Measurements from ENCODE around the gene NEK7. TPM values are rescaled to one million over a fixed set of nuclear protein-coding genes. Genes with fewer than 3 reads are reported as not detected.

Gene NEK7
- total and polyA plus RNA-seq, 2 of the 4 experiments (the other 2 are of a cell fraction): 89.0 to 467 TPM

- no peak overlapping the region for H2BK120ac ChIP-seq (ENCODE audit: low read depth, low read length)
- dilution Hi-C loops (cut with HindIII; ENCODE audit: low sequenced_read_pairs, unreplicated experiment): no loop called here
- H3K4me2 ChIP-seq (ENCODE audit: low read depth, low read length): no peak overlapping the region
- H2AK5ac ChIP-seq (ENCODE audit: low read depth, low read length): no peak overlapping the region
- H3K18ac ChIP-seq (ENCODE audit: low read depth, low read length): no peak overlapping the region
- H2AFZ ChIP-seq (replicated peaks; ENCODE audit: low read length, poor library complexity): no peak overlapping the region
- TF ChIP-seq RFX5 (IDR thresholded peaks at IDR 0.05; ENCODE audit: low read depth, low read length): no peak
- no peak for TF ChIP-seq ELK1 (IDR thresholded peaks at IDR 0.05; ENCODE audit: borderline replicate concordance, low read depth, low read length)
- TF ChIP-seq NFE2L2 (IDR thresholded peaks at IDR 0.05; ENCODE audit: low read depth, low read length): no peak
- TF ChIP-seq BHLHE40 (IDR thresholded peaks at IDR 0.05; ENCODE audit: low read depth, low read length): no peak
- no peak for TF ChIP-seq MAZ (IDR thresholded peaks at IDR 0.05; ENCODE audit: borderline replicate concordance, low read depth, low read length)
- no peak for TF ChIP-seq RAD21 (IDR thresholded peaks at IDR 0.05; ENCODE audit: low read length)
- TF ChIP-seq MXI1 (IDR thresholded peaks at IDR 0.05; ENCODE audit: borderline replicate concordance, low read depth, low read length): no peak
- TF ChIP-seq CTCF (conservative IDR thresholded peaks at IDR 0.05; ENCODE audit: low read depth, low read length): no peak
- TF ChIP-seq RCOR1 (IDR thresholded peaks at IDR 0.05; ENCODE audit: insufficient replicate concordance, low read length): no peak
- no peak for TF ChIP-seq FOS (IDR thresholded peaks at IDR 0.05; ENCODE audit: low read depth, low read length)
- no peak for TF ChIP-seq POLR2A (IDR thresholded peaks at IDR 0.05; ENCODE audit: low read depth, low read length)
- TF ChIP-seq CHD1 (IDR thresholded peaks at IDR 0.05; ENCODE audit: low read depth, low read length): no peak
- no peak for TF ChIP-seq CEBPB (IDR thresholded peaks at IDR 0.05; ENCODE audit: low read depth, low read length)
- no peak for TF ChIP-seq USF2 (IDR thresholded peaks at IDR 0.05; ENCODE audit: low read depth, low read length)
- no peak for TF ChIP-seq MAFK (IDR thresholded peaks at IDR 0.05; ENCODE audit: low read depth, low read length)
- TF ChIP-seq SMC3 (IDR thresholded peaks at IDR 0.05; ENCODE audit: low read depth, low read length): no peak
- H3K27me3 ChIP-seq (ENCODE audit: control insufficient read depth, insufficient read depth, low read length): no peaks in the 10 kb centered on the region
- H3K14ac ChIP-seq (replicated peaks; ENCODE audit: low read depth, low read length): no peak overlapping the region
- H3K9ac ChIP-seq (ENCODE audit: low read depth, low read length): no peak overlapping the region
- intact Hi-C loops (cut with micrococcal nuclease): loop anchor here (2.0 kb wide), 1 partner anchor 24 kb away; no protein-coding TSS in a partner anchor
- BruUV-seq (replicated peaks): no TSS peak
- H3K79me1 ChIP-seq (ENCODE audit: low read depth in 1 of 2, low read length in 2 of 2): peaks cover 21 to 51% of the 10 kb centered on the region in 2 experiments
- in situ Hi-C loops (cut with MboI; ENCODE audit: low sequenced_read_pairs): no loop called here
- H3K36me3 ChIP-seq (ENCODE audit: control insufficient read depth, insufficient read depth, low read length): no peaks in the 10 kb centered on the region
- H2BK5ac ChIP-seq (ENCODE audit: low read depth, low read length, poor library complexity, severe bottlenecking): no peak overlapping the region
- H3K56ac ChIP-seq (ENCODE audit: extremely low read depth, insufficient read depth, low read length): no peak overlapping the region
- ChIA-PET CTCF (no interaction called here), POLR2A (ENCODE audit: unreplicated experiment) (no interaction called here)
- H2BK20ac ChIP-seq (ENCODE audit: low read depth, low read length): no peak overlapping the region
- no peak overlapping the region for H3K4ac ChIP-seq (ENCODE audit: low read depth, low read length)
- H4K5ac ChIP-seq (ENCODE audit: low read depth, low read length): no peak overlapping the region
- peaks cover 2% of the 10 kb centered on the region for H3K4me1 ChIP-seq (ENCODE audit: control insufficient read depth, insufficient read depth, low read length)
- no peak overlapping the region for H3K27ac ChIP-seq (ENCODE audit: insufficient read depth, low read length)
- DNase-seq: no peak
- no peak overlapping the region for H2AK9ac ChIP-seq (replicated peaks; ENCODE audit: low read depth, low read length, poor library complexity)
- H4K91ac ChIP-seq (ENCODE audit: insufficient read depth, low read depth, low read length): no peak overlapping the region
- 100% methylated on average over 1 of the region's 3 CpGs; no CpG with 5 or more reads in 1 of the 2 experiments for WGBS, 2 experiments (ENCODE audit: extremely low coverage in 2 of 2, insufficient read length in 1 of 2)
- H3K9me3 ChIP-seq (ENCODE audit: control insufficient read depth, insufficient read depth, low read length): no peaks in the 10 kb centered on the region
- H2BK15ac ChIP-seq (ENCODE audit: low read depth, low read length): no peak overlapping the region
- H4K20me1 ChIP-seq (ENCODE audit: insufficient read depth, low read length): peaks cover 29% of the 10 kb centered on the region
- no peak overlapping the region for H3K4me3 ChIP-seq (ENCODE audit: insufficient read depth, low read depth, low read length)
- no peak for ATAC-seq (ENCODE audit: low read depth)
- no peak overlapping the region for H4K8ac ChIP-seq (ENCODE audit: low read depth in 2 of 2, low read length in 2 of 2)
- peak overlapping the region; percentile 16; the same call in 1 of the 2 replicates for H3K23ac ChIP-seq (ENCODE audit: low read depth, low read length)
- H3K9me1 ChIP-seq (ENCODE audit: insufficient read depth, low read length): peaks cover 9% of the 10 kb centered on the region; the same call in 1 of the 2 replicates
Observed at GRCh38 chr1:198196630-198197029, 39.8 kb downstream of the NEK7 start.
